Breast epithelium (tissue), 3 donors: ENCODE measurements around the gene MX1.

Source experiments
- CTCF ChIP-seq, 3 donors: fragments of 450-650 bp; IDR thresholded peaks; one replicate each; pipeline ENCODE4 v1.5.1; 2016 to 2017; ENCODE audit warnings: antibody characterized with exemption in 3 of 3, mild to moderate bottlenecking in 3 of 3, moderate library complexity in 3 of 3
- POLR2AphosphoS5 ChIP-seq, 3 donors: sonication (generic); formaldehyde crosslinking; IDR thresholded peaks; one replicate each; pipeline ENCODE4 v1.6.1; 2017; ENCODE audit warnings: antibody characterized with exemption in 3 of 3

DNA sequence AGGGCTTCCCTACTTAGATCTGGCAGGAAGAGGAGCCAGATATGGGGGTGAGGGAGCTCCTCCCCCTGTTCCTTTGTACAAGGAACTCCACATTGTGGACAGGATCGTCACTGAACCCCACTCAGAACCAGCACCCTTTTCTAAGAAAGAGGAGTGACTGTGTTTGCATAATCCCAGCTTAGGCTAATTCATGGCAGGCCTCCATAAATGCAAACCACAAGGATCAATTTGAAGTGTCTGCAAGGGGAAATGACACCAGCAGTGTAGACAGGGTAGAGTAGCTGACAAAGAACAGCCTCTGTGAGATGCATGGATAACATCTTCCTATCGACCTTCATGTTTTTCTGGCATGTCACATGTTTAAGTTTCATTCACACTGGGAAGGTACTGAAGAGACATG is 11.7 kb downstream of the MX1 start:
- no peak for TF ChIP-seq CTCF (IDR thresholded peaks at IDR 0.05)
- no peak for TF ChIP-seq POLR2AphosphoS5 (IDR thresholded peaks at IDR 0.05)
